ENCODE data around the gene ATG5.
A peak's percentile ranks its signal among the peaks of the same experiment; 100 is the strongest.

ATG5 gene

DNA sequence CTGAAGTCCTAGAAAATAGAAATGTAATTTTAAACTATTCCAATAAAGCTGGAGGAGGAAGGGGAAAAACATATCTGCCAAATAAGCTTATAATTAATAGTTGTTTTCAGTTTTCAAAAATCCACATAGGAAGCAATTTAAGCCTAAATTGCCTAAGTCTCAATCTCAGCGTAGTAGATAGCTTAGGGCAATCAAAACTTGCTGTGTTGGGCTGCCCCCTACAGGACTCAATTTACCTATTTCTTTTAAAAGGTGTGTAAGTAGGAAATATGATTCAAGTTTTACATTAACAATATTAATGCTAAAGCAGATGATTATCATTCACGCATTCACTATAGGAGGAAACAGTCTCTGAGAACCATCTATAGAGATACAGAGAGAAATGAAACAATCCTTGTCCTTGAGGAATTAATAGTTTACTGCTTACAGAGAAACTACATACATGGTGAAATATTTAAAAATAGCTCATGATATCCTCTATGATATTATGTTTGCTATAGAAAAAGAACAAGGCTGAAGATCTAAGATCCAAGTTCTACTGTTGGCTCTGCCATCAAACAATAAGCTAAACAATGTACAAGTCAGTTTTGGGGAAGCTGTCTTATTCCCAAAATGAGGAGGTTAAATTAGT lies 102.1 kb downstream of the ATG5 start:
- DNase-seq: peak; percentile 22

DNA sequence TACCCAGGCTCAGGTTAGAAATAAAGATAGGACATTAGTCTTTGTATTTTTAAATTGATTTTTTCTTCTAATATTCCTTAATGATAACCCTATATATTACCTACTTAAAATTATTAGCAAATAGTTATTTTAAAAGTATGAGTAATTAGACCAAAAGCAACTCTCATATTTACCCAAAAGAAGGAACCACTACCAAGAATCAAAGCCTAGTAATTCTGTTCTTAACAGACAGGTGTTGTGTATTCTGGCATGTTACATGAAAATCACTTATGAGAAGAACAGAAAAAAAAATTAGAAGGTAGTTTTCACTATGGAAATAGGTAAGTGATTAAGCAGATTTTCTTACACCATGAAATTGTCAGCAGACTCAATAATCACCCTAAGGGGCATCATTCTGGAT lies 105.1 kb downstream of the ATG5 start:
- DNase-seq: no peak

DNA sequence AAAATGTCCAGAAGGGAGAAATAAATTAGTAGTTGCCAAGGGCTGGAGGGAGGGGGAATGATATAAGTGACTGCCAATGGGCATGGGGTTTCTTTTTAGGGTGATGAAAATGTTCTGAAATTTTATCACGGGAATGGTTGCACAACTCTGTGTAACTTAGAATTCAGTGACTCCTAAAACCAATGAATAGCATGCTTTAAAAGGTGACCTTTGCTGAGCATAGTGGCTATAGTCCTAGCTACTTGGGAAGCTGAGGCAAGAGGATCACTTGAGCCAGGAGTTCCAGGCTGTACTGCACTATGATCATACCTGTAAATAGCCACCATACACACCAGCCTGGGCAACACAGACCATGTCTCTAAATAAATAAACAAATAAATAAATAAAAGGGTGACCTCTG lies 109.0 kb downstream of the ATG5 start:
- no peak for DNase-seq

DNA sequence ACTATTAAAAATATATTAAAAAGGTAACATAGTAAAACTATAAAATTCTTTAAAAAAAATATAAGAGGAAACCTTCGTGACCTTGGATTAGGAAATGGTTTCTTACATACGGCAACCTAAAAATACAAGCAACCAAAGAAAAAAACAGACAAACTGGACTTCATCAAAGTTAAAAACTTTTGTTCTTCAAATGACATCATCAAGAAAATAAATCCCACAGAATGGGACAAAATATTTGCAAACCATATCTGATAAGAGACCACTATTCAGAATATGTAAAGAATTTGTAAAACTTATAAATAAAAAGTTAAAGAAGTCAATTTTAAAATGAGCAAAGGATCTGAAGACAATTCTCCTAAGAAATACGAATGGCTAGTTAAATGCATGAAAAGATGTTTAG lies 110.0 kb downstream of the ATG5 start:
- no peak for DNase-seq

DNA sequence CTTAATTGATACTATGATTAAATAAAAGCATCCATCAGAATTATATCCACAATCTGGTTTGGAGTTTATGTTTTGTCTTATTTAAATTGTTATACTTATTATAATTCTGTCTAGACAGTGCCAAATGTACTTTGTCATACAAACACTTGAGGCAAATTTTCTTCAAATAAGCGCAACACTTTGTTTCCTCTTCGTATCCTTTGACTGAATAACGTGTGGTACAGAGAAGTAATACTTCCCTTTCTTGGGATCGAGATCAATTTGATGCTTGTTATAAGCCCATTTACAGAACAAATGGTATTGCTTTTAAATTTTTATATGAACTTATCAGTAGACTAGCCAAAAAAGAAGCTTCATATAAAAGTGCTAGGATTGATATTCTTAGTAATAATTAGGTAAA lies 111.0 kb downstream of the ATG5 start:
- no peak for DNase-seq

DNA sequence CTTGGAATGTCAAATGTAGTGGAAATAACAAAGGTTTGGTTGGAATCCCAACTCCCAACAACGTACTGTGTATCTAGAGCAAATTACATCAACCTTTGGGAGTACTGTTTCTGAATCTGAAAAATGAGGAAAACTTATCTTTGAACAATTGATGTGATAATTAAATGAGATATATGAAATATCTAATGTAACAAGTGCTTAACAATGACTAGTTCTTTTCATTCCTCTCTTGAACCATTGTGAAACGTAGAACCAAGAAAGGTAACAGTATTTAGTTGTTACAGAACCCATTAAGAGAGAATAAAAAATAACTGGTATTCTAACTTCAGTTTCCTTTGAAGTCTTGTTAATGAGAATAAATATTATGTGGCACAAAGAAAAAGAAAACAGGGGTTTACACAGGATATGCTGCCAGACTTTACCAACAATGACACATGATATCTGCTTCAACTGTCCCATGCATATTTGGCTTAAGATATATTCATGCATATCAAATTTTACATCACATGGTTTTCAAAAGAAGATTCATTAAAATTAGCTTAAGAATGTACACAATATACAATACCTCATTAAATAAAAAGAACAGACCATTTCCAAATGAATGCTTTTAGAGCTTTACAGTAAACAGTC lies 111.8 kb downstream of the ATG5 start:
- DNase-seq: no peak

DNA sequence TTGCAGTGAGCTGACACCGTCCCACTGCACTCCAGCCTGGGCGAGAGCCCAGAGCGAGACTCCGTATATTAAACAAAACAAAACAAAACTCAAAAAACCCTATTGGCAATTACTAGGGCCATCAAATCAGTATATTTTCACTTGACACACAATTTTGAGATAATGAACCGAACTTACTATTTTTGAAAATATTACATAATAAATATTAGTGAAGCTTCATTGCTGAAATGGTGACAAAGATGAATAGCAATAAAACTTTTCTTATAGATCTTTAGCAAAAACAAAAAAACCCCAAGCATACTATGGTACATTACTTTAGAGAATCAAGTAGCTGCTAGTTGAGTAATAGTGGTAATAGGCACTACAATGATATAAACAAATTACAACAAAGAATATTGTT lies 113.0 kb downstream of the ATG5 start:
- DNase-seq: no peak

DNA sequence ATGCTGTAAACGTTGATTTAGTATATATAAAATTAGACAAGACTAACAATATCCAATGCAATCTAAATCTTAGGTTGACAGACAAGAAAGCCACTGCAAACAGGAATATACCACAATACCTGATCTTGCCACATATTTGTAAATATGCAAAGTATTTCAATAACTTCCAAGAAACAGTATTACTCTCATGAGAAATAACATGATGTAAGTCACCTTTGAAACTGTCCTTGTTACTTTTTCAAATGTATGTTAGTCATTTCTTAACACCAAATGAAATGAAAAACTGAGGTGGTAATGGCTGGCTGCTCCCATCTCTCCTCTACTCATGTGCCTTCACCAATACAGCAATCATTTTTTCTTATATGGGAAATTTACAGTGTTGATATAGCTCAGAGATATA lies 118.7 kb downstream of the ATG5 start:
- DNase-seq: no peak

DNA sequence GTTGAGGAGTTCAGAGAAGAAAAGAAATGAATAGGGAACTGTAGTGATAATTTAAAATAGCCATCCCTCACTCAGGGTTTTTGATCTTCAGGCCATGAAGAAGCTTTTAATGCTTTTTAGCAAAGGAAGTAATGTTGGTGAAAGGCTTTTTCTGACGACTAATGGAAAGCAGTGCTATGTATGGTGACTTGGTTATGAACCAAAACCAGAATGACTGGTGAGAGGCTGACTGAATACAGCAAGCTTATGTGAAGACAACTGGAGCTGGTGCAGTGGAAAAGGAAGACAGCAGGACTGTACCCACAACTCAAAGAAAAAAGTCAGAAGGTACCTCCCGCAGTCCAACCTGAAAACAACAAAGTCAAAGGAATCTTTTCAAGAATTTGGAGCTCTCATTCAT lies 120.6 kb downstream of the ATG5 start:
- DNase-seq: no peak

DNA sequence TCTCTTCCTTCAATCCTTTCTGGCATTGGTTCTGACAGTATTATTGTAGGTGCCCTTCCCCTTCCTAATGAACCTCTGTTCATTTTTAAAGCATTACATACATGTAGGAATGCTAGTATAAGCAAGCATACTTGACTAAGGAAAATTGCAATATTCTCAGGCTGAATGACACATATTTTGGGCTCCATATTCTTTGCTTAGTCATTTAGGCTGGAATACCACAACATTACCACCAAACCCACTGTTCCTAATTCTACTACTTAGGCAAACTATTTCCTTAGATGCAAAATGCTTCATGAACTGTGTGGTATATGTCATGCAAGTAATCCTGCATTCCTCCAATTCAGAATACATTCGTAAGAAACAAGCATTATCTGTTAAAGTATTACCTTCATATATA lies 125.6 kb downstream of the ATG5 start:
- no peak for DNase-seq

DNA sequence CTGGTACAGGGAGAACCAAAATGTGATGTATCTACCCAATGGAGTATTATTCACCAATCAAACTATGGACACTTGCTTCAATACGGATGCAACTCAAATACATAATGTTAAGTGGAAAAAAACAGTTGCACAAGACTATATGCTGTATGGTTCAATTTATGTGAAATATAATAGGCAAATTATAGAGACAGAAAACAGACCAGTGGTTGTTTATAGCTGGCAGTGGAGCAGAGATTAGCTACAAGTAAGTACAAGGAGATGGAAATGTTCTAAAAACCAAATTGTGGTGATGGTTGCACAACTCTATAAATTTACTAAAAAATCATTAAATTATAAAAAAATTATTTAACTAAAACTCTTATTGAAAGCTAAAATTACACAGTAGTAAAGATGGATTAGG lies 126.2 kb downstream of the ATG5 start:
- DNase-seq: no peak

DNA sequence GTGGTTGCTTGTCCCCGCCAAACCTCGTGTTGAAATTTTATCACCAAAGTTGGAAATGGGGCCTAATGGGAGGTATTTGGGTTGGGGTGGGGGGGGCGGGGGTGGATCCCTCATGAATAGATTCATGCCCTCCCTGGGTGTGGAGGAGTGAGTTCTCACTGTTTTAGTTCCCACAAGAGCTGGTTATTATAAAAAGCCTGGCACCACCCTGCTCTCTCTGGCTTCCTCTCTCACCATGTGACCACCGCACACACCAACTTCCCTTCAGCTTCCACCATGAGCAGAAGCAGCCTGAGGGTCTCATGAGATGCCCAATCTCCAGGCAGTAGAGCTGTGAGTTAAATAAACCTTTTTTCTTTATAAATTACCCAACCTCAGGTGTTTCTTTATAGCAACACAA lies 128.1 kb downstream of the ATG5 start:
- DNase-seq: no peak

DNA sequence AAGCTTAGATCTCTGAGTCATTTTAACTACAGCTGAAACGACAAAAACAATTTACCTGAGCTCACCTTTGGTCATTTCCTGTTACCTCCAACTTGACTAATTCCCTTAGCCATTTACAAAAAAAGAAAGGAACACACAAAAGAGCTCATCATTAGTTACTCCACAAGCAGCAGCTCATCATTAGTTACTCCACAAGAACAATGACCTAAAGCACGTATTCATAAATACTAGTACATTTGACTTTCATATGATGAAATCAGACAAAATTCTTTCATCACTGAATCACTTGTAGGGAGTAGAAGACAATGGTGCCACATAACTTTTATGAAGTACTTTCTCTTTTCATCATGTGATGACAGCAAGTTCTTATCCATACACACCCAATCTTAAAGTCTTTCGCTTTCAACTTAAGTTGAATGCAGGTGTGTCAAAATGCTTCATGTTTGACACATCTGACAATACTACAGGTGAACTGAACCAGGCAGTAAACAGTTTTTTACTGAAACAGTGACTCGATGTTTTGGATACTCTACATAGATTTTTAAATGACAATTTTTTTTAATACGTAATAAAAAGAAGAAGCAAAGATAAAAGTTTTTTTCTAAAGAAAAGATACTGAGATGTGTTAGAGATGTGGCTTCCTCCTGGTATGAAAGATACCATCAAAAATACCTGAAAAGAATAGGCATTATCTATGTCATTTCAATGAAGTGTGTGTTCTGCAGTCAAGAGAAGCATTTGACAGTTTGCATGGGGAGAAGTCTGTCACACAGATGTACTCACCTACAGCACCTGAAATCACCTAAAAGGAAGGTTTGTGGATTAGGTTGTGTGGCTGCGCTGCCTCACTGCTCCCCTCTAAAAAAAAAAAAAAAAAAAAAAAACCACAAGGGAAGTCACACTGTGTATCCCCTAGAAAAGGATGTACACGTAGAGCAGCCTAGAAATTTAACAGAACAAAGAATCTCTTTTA lies 130.3 kb downstream of the ATG5 start:
- no peak for DNase-seq

DNA sequence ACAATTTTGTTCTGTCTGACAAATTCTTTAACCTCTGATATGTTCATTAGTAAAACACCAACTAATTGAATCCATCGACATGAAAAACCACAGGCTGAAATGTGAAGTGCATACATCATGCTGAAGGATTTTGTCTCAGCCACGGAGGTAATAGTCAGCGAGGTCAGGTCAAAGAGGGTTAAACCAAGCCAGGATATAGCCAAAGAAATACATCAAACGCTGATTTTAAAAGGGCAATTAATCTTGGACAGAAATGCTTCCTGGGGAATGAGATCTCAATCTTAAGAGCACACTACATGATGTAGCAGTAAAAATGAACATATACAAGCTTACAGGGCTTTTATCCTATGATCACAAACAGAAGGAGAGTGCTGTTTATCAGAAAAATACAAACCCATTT lies 132.7 kb downstream of the ATG5 start:
- no peak for DNase-seq

DNA sequence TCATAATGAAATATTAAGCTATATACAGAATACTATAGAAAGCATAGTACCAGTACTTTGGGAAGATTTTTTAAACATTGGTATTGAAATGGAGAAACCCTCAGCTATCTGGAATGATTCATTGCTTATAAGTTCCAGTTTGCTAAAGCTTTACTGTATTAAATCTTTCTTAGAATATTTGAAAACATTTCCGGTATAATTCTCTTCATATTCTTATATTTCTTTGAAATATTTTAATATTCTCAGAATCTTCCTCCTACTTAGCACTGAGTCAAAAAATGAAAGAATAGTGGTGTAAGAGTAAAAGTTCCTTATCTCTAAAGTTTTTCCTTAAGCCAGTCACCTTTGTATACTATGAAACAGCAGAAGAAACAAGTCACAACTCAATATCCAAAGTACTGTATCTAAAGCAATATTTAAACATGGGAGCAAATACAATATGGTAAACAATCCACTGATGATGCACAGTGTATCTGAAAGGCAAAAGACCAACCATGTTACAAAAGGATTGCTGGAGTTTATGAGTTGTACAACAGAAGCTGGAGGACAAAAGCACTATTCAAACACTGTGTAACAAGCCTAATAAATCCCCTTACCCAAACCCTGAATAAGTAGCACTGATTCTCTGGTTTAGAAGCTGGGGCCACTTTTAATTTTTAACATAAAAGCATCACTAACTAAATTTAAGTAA lies 137.3 kb downstream of the ATG5 start:
- no peak for DNase-seq

DNA sequence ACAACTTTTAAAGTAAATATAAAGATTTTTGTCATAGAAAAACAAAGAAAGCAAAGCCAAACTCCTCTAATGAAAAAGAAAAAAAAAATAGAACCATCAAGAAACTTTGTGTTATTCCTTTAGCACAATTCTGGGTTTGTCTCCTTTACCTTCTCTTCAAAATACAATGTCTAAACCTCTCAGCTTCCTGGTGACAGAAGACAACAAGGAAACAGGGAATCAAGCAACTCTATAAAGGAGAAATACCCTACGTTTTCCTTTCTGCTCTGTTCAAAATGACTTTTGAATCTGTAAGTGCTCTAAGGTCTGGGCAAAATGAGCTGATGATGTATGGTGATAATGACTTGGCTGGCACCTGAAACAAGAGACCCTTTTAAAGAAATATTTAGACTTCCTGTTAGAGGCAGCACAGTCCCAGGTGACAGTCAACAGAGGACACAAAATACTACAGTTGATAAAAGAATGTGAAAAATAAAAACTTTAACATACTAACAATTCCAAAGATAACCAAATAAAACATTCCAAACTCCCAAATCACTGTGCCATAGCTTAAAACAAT lies 138.1 kb downstream of the ATG5 start:
- no peak for DNase-seq

DNA sequence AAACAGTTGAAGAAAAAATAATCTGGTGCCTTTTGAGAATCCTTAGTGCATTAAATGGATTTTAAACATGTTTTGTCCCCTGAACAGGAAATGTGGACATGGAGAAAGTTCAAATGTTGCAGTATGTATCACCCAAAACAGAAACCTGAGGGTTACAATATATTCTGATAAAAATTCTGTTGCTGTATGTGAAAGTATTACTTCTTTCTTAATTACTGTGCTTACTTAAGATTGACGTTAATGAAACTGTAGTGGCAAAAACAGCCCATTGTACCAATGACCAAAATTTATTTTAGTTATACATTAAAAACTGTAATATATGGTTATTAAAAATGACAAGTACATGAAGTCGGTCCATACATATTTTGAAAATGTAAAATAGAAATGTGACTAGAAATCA lies 138.8 kb downstream of the ATG5 start:
- DNase-seq: no peak

DNA sequence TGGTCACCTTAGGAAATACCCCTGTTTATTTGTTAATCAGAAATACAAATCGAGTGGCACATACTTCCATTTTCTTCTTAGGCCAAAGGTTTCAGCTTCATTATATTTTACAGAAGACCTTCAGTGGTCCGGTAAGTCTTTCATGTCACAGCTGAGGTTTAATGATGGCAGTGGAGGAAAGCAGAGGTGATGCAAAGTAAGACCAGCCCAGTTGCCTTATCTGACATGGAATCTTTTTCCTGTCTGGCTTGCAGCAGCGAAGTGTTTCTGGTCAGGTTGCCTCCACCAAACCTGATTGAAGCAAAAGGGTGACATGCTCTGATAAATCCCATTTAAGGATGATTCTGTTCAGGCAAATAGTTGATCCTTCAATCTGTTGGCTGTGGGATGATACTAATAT lies 139.4 kb downstream of the ATG5 start:
- DNase-seq: no peak

DNA sequence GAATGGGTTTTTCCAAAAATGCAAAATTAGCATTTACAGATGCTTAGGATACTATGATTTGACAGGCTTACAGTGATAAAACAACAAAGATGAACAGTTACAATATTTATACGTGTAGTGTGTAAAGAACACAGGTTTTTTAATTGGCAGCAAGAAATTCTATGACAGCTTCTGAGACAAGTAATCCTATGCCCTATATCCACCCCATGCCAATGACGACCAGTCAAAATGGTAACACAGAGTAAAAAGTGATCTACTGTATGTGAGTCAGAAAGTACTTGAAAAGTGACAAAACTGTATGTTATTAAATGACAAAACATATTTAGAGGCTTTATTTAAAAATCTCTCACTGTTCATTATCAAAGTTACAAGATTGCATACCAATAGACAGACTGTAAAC lies 139.9 kb downstream of the ATG5 start:
- no peak for DNase-seq

DNA sequence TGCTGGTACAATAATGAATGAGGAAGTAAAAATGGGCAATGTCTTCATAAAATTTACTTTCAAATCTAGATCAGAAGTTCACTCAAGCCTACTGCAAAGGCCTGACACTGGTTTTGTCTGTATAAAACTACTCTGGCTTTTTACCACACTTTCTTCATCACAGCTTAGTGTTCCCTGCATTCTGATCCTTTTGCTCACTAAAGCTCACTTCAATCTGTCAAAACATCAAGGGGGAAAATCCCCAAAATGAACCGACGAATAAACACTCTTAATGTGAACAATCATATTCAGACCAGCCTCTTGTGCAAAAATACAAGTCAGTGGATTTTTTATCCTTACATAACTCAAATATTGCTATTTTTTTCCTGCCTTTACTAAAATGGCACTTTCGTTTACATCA lies 140.9 kb downstream of the ATG5 start:
- DNase-seq: no peak

DNA sequence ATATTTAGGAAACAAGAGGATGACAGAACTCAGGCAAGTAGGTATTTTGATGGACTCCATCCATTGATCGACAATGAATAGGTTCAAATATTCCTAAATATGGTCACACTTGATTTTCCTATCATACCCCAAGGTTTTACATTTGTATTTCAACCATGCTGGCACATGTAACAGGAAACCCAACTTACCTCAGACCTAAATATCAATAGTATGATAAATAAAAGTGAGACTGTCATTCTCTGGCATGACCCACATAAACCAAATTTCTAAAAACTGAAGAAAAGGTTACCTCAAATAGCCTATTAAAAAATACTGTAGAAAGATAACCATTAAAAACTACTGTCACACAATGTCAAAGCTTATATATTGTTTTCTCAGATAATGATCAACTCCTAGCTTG lies 142.1 kb downstream of the ATG5 start:
- no peak for DNase-seq

DNA sequence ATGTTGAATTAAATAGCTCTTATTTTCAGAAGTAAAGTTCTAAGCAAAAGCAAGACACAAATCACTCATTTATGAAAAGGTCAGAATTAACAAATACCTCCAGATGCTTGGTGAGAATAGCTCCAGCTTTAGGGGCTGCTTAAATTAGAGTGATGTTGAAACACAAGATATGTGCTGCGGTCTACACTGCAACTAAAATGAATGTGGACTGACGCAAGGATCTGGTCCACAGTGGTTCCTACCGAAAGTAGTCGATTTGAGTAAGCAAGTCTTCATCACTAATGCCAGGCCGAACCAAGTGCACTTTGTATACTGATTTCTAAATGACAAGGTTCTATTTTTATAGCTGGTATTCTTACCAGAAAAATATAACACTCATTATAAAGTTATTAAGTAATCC lies 143.1 kb downstream of the ATG5 start:
- DNase-seq: no peak

Measured in right kidney (tissue), 1 donor.